SU-DHL-6 (cell line): ENCODE data around the gene ABCB8.

Source experiments
- H2AFZ ChIP-seq: fragments of 200-600 bp; sonication (generic); 2 replicates; pipeline ENCODE4 v1.6.1; 2014; ENCODE audit warnings: low read depth, mild to moderate bottlenecking, moderate library complexity, mixed read lengths, antibody characterized with exemption, low read length; ENCODE audit not compliant: severe bottlenecking
- H3F3A ChIP-seq: fragments of 200-600 bp; shearing (Covaris generic); 2 replicates; pipeline ENCODE4 v1.6.0; 2016; ENCODE audit warnings: antibody characterized with exemption, mild to moderate bottlenecking; ENCODE audit not compliant: insufficient read depth
- H3K27ac ChIP-seq: fragments of 200-600 bp; sonication (generic); 2 replicates; pipeline ENCODE4 v1.5.1; 2016; ENCODE audit warnings: low read depth, mild to moderate bottlenecking, low read length, moderate library complexity, mixed read lengths
- H3K27me3 ChIP-seq: fragments of 200-600 bp; sonication (generic), shearing (Covaris generic); 2 replicates; pipeline ENCODE4 v1.6.0; 2014; ENCODE audit warnings: mild to moderate bottlenecking, low read length
- H3K36me3 ChIP-seq: fragments of 200-600 bp; sonication (generic); 2 replicates; pipeline ENCODE4 v1.6.1; 2014; ENCODE audit warnings: mild to moderate bottlenecking, low read length, mixed read lengths
- H3K4me2 ChIP-seq: fragments of 300-600, 200-600 bp; shearing (Covaris generic), sonication (generic); 2 replicates; pipeline ENCODE4 v1.6.0; 2014; ENCODE audit warnings: low read length, low read depth, mild to moderate bottlenecking; ENCODE audit not compliant: poor library complexity, severe bottlenecking
- H3K4me3 ChIP-seq: fragments of 200-600 bp; sonication (generic); 2 replicates; pipeline ENCODE4 v1.5.1; 2014; ENCODE audit warnings: antibody characterized with exemption, low read length, mild to moderate bottlenecking, mixed read lengths; ENCODE audit not compliant: insufficient read depth, poor library complexity, severe bottlenecking
- H3K79me2 ChIP-seq: fragments of 200-600 bp; sonication (generic); 2 replicates; pipeline ENCODE4 v1.6.1; 2014; ENCODE audit warnings: mild to moderate bottlenecking, low read length, moderate library complexity; ENCODE audit not compliant: insufficient read depth
- H3K9ac ChIP-seq: fragments of 200-600 bp; sonication (generic); 2 replicates; pipeline ENCODE4 v1.7.0; 2014; ENCODE audit warnings: mild to moderate bottlenecking, low read length
- H3K9me2 ChIP-seq: fragments of 200-600 bp; sonication (generic); replicated peaks from 2 replicates; pipeline ENCODE4 v1.6.1; 2014; ENCODE audit warnings: low read length; ENCODE audit not compliant: insufficient read depth
- H3K9me3 ChIP-seq: fragments of 200-600 bp; sonication (generic); 2 replicates; pipeline ENCODE4 v1.6.1; 2014; ENCODE audit warnings: low read length, mixed read lengths; ENCODE audit not compliant: insufficient read depth
- H4K20me1 ChIP-seq: fragments of 200-600 bp; sonication (generic); 2 replicates; pipeline ENCODE4 v1.6.1; 2014; ENCODE audit warnings: low read depth, mild to moderate bottlenecking, antibody characterized with exemption, low read length, moderate library complexity, mixed read lengths
- EZH2phosphoT487 ChIP-seq: fragments of 200-600 bp; sonication (generic), shearing (Covaris generic); conservative IDR thresholded peaks from 2 replicates; pipeline ENCODE4 v1.6.1; 2018; ENCODE audit warnings: mild to moderate bottlenecking, antibody characterized with exemption, low read length, moderate library complexity, mixed read lengths
- TF ChIP-seq, protein P1 (sequence below): fragments of 200-600 bp; sonication (generic); IDR thresholded peaks from one replicate; pipeline ENCODE4 v1.5.1; 2017; ENCODE audit warnings: antibody characterized with exemption, mild to moderate bottlenecking, low read length, moderate library complexity; ENCODE audit not compliant: insufficient read depth, poor library complexity, severe bottlenecking

ABCB8 gene

DNA sequence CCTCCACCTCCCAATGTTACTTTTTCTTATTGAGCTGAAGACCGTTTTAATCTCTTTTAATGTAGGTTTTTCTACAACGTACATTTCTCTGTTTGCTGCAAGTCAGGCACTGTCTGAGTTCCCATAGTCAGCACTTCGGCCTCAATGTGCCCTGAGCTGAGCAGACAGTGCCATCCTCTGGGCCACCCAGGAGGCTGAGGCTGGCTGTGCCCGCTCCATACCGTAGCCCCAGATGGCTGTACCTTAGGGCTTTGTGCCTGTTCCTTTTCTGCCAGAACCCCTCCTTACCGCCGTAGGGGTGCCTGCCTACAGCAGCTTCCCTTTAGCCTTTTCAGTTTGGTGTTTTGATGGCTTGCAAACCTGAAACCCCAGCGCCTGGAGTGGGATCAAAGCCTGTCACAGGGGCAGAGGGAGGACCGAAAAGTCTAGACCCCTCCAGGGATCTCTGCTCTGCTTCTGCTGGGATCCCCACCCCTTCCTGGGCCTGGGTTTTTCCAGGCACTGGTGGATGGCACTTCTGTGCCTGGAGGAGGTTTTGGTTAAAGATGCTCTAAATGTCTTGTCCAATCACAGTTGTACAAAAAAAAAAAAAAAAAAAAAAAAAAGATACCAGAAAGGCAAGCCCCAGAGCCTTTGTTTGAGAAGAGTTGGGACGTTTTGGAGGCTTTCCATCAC lies 67.0 kb downstream of the ABCB8 start:
- H3K36me3 ChIP-seq, result no peaks in the 10 kb centered on the region
- no peak overlapping the region for H3K4me3 ChIP-seq
- no peak for TF ChIP-seq EZH2phosphoT487
- TF ChIP-seq, protein P1, sequence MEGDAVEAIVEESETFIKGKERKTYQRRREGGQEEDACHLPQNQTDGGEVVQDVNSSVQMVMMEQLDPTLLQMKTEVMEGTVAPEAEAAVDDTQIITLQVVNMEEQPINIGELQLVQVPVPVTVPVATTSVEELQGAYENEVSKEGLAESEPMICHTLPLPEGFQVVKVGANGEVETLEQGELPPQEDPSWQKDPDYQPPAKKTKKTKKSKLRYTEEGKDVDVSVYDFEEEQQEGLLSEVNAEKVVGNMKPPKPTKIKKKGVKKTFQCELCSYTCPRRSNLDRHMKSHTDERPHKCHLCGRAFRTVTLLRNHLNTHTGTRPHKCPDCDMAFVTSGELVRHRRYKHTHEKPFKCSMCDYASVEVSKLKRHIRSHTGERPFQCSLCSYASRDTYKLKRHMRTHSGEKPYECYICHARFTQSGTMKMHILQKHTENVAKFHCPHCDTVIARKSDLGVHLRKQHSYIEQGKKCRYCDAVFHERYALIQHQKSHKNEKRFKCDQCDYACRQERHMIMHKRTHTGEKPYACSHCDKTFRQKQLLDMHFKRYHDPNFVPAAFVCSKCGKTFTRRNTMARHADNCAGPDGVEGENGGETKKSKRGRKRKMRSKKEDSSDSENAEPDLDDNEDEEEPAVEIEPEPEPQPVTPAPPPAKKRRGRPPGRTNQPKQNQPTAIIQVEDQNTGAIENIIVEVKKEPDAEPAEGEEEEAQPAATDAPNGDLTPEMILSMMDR, result no peak
- no peaks in the 10 kb centered on the region for H3K27me3 ChIP-seq
- no peaks in the 10 kb centered on the region for H3K9me3 ChIP-seq
- H3K79me2 ChIP-seq, result no peaks in the 10 kb centered on the region
- no peak overlapping the region for H3K4me2 ChIP-seq
- no peak overlapping the region for H3K9ac ChIP-seq
- H3K27ac ChIP-seq, result no peak overlapping the region
- no peaks in the 10 kb centered on the region for H3F3A ChIP-seq
- no peaks in the 10 kb centered on the region for H4K20me1 ChIP-seq
- H3K9me2 ChIP-seq, result no peaks in the 10 kb centered on the region
- H2AFZ ChIP-seq, result no peak overlapping the region

GRCh38 chr7:151095828-151096475 lies 67.7 kb downstream of the ABCB8 start:
- Histone ChIP-seq H3K36me3 (no peaks in the 10 kb centered on the region), H4K20me1 (no peaks in the 10 kb centered on the region), H3K79me2 (no peaks in the 10 kb centered on the region), H3K9me3 (no peaks in the 10 kb centered on the region), H3K9ac (no peak overlapping the region), H2AFZ (no peak overlapping the region), H3K27ac (no peak overlapping the region), H3K9me2 (no peaks in the 10 kb centered on the region), H3K4me2 (no peak overlapping the region), H3K4me3 (no peak overlapping the region), H3F3A (no peaks in the 10 kb centered on the region), H3K27me3 (no peaks in the 10 kb centered on the region)
- TF ChIP-seq EZH2phosphoT487, result no peak
